ENCODE measurements around the gene CDK11A.
"Not testable (repeated sequence)": the region's sequence is repeated elsewhere in the genome, so short reads cannot be mapped to it uniquely, and the experiment has no call there.

Gene CDK11A

DNA sequence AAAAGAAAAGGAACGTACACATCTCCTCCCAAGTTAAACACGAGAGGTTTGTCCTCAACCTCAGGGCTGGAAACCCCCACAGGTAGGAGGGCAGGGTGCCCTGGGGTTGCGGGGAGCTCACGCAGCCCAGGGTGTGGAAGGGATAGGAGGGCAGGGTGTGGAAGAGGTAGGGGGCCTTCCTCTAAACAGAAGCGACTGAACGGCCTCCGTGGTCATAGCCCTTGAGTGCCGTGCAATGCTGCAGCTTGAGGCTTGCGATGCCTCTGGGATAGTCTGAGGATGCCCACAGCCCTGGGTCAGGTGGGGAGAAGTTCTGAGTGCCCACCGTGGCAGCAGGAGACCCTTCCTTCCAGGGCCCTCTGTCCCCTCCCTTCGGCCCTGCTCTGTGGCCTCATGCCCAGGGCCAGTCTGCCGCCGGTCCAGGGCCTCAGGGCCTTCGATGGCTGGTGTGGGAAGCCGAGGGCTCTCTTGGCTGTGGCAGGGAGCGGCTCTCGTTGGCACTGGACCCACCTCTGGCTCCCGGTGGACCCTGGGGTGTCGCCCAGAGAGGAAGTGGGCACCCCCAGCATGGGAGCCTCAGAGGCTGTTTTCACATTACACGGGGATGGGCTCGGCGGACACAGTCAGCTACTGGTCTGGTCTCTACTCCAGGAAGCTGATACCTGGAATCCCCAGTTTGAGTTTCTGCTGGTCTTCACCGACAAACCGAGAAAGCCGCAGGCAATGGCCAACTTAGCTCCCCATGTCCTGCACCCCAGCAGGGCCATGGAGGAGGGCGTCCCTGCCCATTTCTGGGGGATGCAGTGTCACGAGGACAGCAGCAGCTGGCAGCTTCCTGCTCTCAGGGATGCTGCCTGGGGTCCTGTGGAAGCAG is 59.0 kb downstream of the CDK11A start:
- Histone ChIP-seq H3K9ac (ENCODE audit: low read depth, low read length) (no peak overlapping the region), H3K36me3 (ENCODE audit: insufficient read depth, low read length) (peaks cover 33% of the 10 kb centered on the region), H4K20me1 (ENCODE audit: insufficient read depth, low read length) (no peaks in the 10 kb centered on the region), H3K79me2 (ENCODE audit: insufficient read depth, low read length) (no peaks in the 10 kb centered on the region), H3K27me3 (ENCODE audit: insufficient read depth, low read length, poor library complexity) (no peaks in the 10 kb centered on the region), H3K27ac (ENCODE audit: low read length) (no peak overlapping the region), H3K4me2 (ENCODE audit: insufficient read depth, low read length) (no peak overlapping the region), H3K4me1 (ENCODE audit: insufficient read depth, low read length) (no peaks in the 10 kb centered on the region), H2AFZ (ENCODE audit: low read depth, low read length) (no peak overlapping the region), H3K9me3 (ENCODE audit: insufficient read depth, low read length, severe bottlenecking) (no peaks in the 10 kb centered on the region), H3K4me3 (ENCODE audit: low read depth in 1 of 2, low read length in 2 of 2) (no peak overlapping the region)
- DNase-seq (no peak), ATAC-seq (ENCODE audit: insufficient read depth, low read depth) (no peak)
- TF ChIP-seq, protein P1, sequence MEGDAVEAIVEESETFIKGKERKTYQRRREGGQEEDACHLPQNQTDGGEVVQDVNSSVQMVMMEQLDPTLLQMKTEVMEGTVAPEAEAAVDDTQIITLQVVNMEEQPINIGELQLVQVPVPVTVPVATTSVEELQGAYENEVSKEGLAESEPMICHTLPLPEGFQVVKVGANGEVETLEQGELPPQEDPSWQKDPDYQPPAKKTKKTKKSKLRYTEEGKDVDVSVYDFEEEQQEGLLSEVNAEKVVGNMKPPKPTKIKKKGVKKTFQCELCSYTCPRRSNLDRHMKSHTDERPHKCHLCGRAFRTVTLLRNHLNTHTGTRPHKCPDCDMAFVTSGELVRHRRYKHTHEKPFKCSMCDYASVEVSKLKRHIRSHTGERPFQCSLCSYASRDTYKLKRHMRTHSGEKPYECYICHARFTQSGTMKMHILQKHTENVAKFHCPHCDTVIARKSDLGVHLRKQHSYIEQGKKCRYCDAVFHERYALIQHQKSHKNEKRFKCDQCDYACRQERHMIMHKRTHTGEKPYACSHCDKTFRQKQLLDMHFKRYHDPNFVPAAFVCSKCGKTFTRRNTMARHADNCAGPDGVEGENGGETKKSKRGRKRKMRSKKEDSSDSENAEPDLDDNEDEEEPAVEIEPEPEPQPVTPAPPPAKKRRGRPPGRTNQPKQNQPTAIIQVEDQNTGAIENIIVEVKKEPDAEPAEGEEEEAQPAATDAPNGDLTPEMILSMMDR (IDR thresholded peaks at IDR 0.05; ENCODE audit: borderline replicate concordance, extremely low read depth, low read length, poor library complexity, severe bottlenecking), result no peak
- TF ChIP-seq EZH2 (IDR thresholded peaks at IDR 0.05; ENCODE audit: borderline replicate concordance, low read depth, low read length, severe bottlenecking), result no peak

DNA sequence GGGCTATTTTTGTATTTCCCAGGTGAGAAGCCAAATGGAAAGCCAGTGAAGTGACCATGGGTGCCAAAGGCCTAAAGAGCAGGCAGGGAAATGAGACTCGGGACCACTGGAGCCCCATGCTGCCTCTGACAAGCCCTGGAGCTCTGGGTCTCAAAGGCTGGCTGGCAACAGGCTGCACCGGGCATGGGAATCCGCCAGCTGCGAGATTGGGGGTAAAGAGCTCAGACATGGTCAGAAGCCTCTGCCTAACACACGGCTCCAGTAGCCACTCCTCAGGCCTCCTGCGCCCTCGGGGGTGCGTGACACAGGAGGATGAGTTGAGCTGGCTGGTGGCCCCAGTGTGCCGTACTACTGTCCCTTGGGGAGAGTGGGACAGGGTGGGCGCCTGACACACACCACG is 59.8 kb downstream of the CDK11A start:
- not testable (repeated sequence) for H3K9ac ChIP-seq (ENCODE audit: low read depth, low read length); H4K20me1 ChIP-seq (ENCODE audit: insufficient read depth, low read length); H3K27me3 ChIP-seq (ENCODE audit: insufficient read depth, low read length, poor library complexity); H3K4me3 ChIP-seq (ENCODE audit: low read depth in 1 of 2, low read length in 2 of 2); H2AFZ ChIP-seq (ENCODE audit: low read depth, low read length); DNase-seq; ATAC-seq (ENCODE audit: insufficient read depth, low read depth); H3K27ac ChIP-seq (ENCODE audit: low read length); H3K9me3 ChIP-seq (ENCODE audit: insufficient read depth, low read length, severe bottlenecking); H3K4me2 ChIP-seq (ENCODE audit: insufficient read depth, low read length); H3K79me2 ChIP-seq (ENCODE audit: insufficient read depth, low read length); H3K4me1 ChIP-seq (ENCODE audit: insufficient read depth, low read length)
- peaks cover 28% of the 10 kb centered on the region for H3K36me3 ChIP-seq (ENCODE audit: insufficient read depth, low read length)

DNA sequence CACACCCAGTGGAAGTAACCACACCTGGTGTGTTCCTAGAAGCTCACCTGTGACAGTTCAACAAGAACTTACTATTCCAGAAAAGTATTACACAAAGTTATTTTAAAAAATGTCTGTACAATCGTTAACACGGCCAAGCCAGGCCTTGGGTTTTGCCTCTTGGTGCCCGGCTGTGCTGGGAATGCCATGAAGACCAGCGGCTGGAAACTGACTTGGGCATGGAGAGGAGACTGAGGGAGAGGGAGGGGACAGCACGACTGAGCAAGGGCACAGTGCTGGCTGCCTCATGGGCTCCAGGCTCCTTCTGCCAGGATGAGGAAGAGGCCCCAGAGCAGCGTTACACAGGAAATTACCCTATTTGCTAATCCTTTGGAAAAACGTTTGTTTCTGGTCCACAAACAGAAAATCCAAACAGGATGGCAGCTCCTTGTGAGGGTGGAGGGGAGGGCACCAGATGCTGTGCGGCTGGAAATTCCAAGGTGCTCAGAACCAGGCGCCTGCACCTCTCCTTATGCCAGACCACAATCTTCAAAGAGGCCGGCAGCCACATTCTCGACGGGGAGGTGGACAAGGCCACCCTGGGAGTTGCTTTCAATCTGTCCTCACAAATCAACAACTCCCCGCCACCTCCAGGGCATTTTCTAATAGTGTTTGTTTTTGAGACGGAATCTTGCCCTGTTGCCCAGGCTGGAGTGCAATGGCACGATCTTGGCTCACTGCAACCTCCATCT is 61.2 kb downstream of the CDK11A start:
- not testable (repeated sequence) for H3K79me2 ChIP-seq (ENCODE audit: insufficient read depth, low read length); H3K4me1 ChIP-seq (ENCODE audit: insufficient read depth, low read length); H3K4me3 ChIP-seq (ENCODE audit: low read depth in 1 of 2, low read length in 2 of 2); H3K9me3 ChIP-seq (ENCODE audit: insufficient read depth, low read length, severe bottlenecking); H3K9ac ChIP-seq (ENCODE audit: low read depth, low read length); DNase-seq; ATAC-seq (ENCODE audit: insufficient read depth, low read depth); H3K27ac ChIP-seq (ENCODE audit: low read length); H3K27me3 ChIP-seq (ENCODE audit: insufficient read depth, low read length, poor library complexity); H2AFZ ChIP-seq (ENCODE audit: low read depth, low read length); H3K4me2 ChIP-seq (ENCODE audit: insufficient read depth, low read length); H4K20me1 ChIP-seq (ENCODE audit: insufficient read depth, low read length)
- H3K36me3 ChIP-seq (ENCODE audit: insufficient read depth, low read length), result peaks cover 25% of the 10 kb centered on the region

DNA sequence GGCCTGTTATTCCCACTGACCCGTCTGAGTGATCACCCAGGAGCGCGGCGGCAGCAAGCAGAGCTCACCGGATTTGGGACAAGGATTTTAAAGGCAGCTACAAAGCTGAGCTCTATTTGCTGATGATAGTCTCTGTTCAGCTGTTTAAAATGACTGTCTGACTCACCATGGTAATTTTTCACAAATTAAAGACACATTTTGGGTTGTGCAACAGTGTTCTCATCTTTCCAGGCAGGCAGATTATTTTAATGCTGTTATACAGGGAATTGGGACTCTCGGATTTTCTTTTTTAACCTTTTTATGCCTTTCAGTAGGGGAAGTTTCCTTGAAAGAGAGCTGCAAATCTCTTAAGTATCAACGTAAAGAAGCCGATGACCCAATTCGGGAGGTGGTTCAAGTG is 61.8 kb downstream of the CDK11A start:
- H2AFZ ChIP-seq (ENCODE audit: low read depth, low read length); H3K27ac ChIP-seq (ENCODE audit: low read length); H3K4me2 ChIP-seq (ENCODE audit: insufficient read depth, low read length); DNase-seq; ATAC-seq (ENCODE audit: insufficient read depth, low read depth); H3K27me3 ChIP-seq (ENCODE audit: insufficient read depth, low read length, poor library complexity); H4K20me1 ChIP-seq (ENCODE audit: insufficient read depth, low read length); H3K79me2 ChIP-seq (ENCODE audit: insufficient read depth, low read length); H3K4me3 ChIP-seq (ENCODE audit: low read depth in 1 of 2, low read length in 2 of 2); H3K9me3 ChIP-seq (ENCODE audit: insufficient read depth, low read length, severe bottlenecking); H3K9ac ChIP-seq (ENCODE audit: low read depth, low read length); H3K4me1 ChIP-seq (ENCODE audit: insufficient read depth, low read length): not testable (repeated sequence)
- peaks cover 25% of the 10 kb centered on the region for H3K36me3 ChIP-seq (ENCODE audit: insufficient read depth, low read length)
